HUES48 (cell line): ENCODE measurements around the gene TEKT5.

ENCODE experiments used
- H3K27ac ChIP-seq: one replicate; pipeline ENCODE4 v1.7.0; 2013; ENCODE audit warnings: low read depth, low read length, inconsistent platforms
- H3K27me3 ChIP-seq: 2 replicates; pipeline ENCODE4 v1.6.1; 2013; ENCODE audit warnings: mild to moderate bottlenecking, low read length; ENCODE audit not compliant: control insufficient read depth, insufficient read depth
- H3K36me3 ChIP-seq: 2 replicates; pipeline ENCODE4 v1.6.1; 2013; ENCODE audit warnings: low read length; ENCODE audit not compliant: control insufficient read depth, insufficient read depth
- H3K4me1 ChIP-seq: 2 replicates; pipeline ENCODE4 v1.6.1; 2013; ENCODE audit warnings: mild to moderate bottlenecking, low read length; ENCODE audit not compliant: control insufficient read depth, insufficient read depth
- H3K4me3 ChIP-seq: 2 replicates; pipeline ENCODE4 v1.5.1; 2013; ENCODE audit warnings: mild to moderate bottlenecking, low read depth, low read length
- H3K9ac ChIP-seq: 2 replicates; pipeline ENCODE4 v1.6.1; 2013; ENCODE audit warnings: mild to moderate bottlenecking, low read depth, low read length, moderate library complexity
- H3K9me3 ChIP-seq: 2 replicates; pipeline ENCODE4 v1.6.1; 2013; ENCODE audit warnings: low read length; ENCODE audit not compliant: control insufficient read depth, insufficient read depth

Gene TEKT5

GRCh38 chr16:10607157-10607556, 87.6 kb downstream of the TEKT5 start:
- no peak overlapping the region for H3K27ac ChIP-seq
- H3K9me3 ChIP-seq, result no peaks in the 10 kb centered on the region
- H3K27me3 ChIP-seq, result no peaks in the 10 kb centered on the region
- H3K9ac ChIP-seq, result no peak overlapping the region
- no peaks in the 10 kb centered on the region; the same call in 1 of the 2 replicates for H3K4me1 ChIP-seq
- H3K4me3 ChIP-seq, result no peak overlapping the region
- no peaks in the 10 kb centered on the region for H3K36me3 ChIP-seq

DNA sequence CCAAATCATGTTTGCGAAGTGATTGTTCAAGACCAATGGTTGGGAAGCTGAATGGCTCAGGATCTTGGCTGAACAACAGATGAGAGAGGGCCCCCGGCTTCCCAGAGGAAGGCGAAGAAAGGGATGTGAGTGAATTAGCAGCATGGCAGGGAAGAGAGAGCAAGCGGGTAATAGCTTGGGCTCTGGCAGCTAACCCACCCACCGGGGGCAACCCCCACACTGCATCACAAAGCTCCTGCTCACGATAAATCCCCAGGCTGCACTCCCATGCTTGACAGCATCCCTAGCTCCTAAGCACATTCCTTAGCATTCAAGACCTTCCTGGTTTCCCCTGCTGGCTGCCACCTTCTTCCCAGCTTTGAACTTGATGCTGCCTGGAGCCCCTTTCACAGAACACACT, 88.1 kb downstream of the TEKT5 start:
- H3K4me3 ChIP-seq, result no peak overlapping the region
- no peaks in the 10 kb centered on the region; the same call in 1 of the 2 replicates for H3K4me1 ChIP-seq
- H3K27ac ChIP-seq, result no peak overlapping the region
- H3K27me3 ChIP-seq, result no peaks in the 10 kb centered on the region
- H3K9me3 ChIP-seq, result no peaks in the 10 kb centered on the region
- H3K36me3 ChIP-seq, result no peaks in the 10 kb centered on the region
- H3K9ac ChIP-seq, result no peak overlapping the region

- Histone ChIP-seq H3K9ac (no peak overlapping the region), H3K27me3 (no peaks in the 10 kb centered on the region), H3K4me3 (no peak overlapping the region), H3K4me1 (no peaks in the 10 kb centered on the region; the same call in 1 of the 2 replicates), H3K36me3 (no peaks in the 10 kb centered on the region), H3K27ac (no peak overlapping the region), H3K9me3 (no peaks in the 10 kb centered on the region)
Measured at GRCh38 chr16:10605636-10606035, 89.1 kb downstream of the TEKT5 start.

- no peak overlapping the region for H3K27ac ChIP-seq
- H3K9ac ChIP-seq, result no peak overlapping the region
- H3K36me3 ChIP-seq, result no peaks in the 10 kb centered on the region
- H3K4me1 ChIP-seq, result no peaks in the 10 kb centered on the region; the same call in 1 of the 2 replicates
- no peaks in the 10 kb centered on the region for H3K9me3 ChIP-seq
- H3K27me3 ChIP-seq, result no peaks in the 10 kb centered on the region
- no peak overlapping the region for H3K4me3 ChIP-seq
Measured at GRCh38 chr16:10601444-10602408, 93.0 kb downstream of the TEKT5 start.

- H3K36me3 ChIP-seq, result no peaks in the 10 kb centered on the region
- H3K27ac ChIP-seq, result no peak overlapping the region
- H3K9ac ChIP-seq, result no peak overlapping the region
Measured at GRCh38 chr16:10600782-10601443, 93.8 kb downstream of the TEKT5 start.

DNA sequence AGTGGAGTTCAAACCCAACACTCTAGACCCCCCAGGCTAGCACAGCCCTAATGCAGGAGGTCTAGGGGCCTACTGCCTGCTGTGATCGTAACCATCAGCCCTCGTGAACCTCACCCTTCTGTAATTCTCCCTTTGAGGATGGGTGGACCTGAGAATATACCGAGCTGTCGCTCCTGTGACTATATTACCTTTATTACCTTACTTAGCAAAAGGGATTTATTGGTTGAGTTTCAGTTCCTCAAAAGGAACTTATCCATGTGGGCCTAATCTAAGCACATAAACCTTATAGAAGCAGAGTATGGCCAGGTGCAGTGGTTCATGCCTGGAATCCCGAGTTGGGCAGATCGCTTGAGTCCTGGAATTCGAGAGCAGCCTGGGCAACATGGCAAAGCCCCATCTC, 95.1 kb downstream of the TEKT5 start:
- Histone ChIP-seq H3K4me1 (no peaks in the 10 kb centered on the region; the same call in 1 of the 2 replicates), H3K27ac (no peak overlapping the region), H3K36me3 (no peaks in the 10 kb centered on the region), H3K27me3 (no peaks in the 10 kb centered on the region), H3K9ac (no peak overlapping the region), H3K9me3 (no peaks in the 10 kb centered on the region), H3K4me3 (no peak overlapping the region)

More at GRCh38 chr16:10600782-10601443, 93.8 kb downstream of the TEKT5 start:
- Histone ChIP-seq H3K4me3 (no peak overlapping the region), H3K4me1 (no peaks in the 10 kb centered on the region; the same call in 1 of the 2 replicates), H3K27me3 (no peaks in the 10 kb centered on the region), H3K9me3 (no peaks in the 10 kb centered on the region)

DNA sequence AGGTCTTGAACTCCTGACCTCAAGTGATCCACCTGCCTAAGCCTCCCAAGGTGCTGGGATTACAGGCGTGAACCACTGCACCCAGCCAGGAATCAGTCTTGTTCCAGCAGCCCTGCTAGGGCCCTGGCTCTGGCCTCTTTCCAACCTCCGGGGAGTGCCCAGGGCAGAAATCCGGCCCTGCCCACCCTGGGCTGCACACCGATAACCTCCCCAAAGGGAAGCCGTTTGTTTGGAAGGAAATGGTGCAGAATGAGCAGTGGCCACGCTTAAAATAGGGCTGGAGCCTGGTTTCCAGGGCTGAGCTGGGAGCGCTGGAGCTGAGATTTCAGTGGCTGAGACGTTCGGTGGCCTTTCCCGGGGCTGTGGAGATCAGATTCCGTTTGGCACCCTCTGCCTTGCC, 96.6 kb downstream of the TEKT5 start:
- no peaks in the 10 kb centered on the region for H3K27me3 ChIP-seq
- no peaks in the 10 kb centered on the region for H3K9me3 ChIP-seq
- no peaks in the 10 kb centered on the region; the same call in 1 of the 2 replicates for H3K4me1 ChIP-seq
- no peak overlapping the region for H3K9ac ChIP-seq
- no peak overlapping the region for H3K27ac ChIP-seq
- H3K4me3 ChIP-seq, result no peak overlapping the region
- no peaks in the 10 kb centered on the region for H3K36me3 ChIP-seq

DNA sequence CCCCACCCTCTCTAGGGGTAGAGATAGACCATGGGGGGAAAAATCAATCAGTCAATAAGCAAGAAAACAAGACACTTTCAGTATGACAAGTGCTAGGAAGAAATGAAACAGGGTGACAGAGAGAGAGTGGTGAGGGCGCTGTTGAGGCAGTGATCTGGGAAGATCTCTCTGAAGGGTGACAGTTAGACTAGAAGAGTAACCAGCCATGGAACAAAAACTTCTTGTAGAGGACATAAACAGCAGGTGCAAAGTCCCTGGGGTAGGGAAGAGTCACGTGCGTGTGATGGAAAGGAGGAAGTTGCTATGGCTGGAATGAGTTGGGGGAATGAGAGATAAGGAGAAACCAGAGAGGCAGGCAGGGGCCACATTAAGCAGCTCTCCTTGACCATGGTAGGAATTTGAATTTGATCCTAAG, 97.5 kb downstream of the TEKT5 start:
- Histone ChIP-seq H3K27ac (no peak overlapping the region), H3K9me3 (no peaks in the 10 kb centered on the region), H3K4me1 (no peaks in the 10 kb centered on the region; the same call in 1 of the 2 replicates), H3K9ac (no peak overlapping the region), H3K27me3 (no peaks in the 10 kb centered on the region), H3K4me3 (no peak overlapping the region), H3K36me3 (no peaks in the 10 kb centered on the region)

- Histone ChIP-seq H3K27me3 (no peaks in the 10 kb centered on the region), H3K4me1 (no peaks in the 10 kb centered on the region), H3K27ac (no peak overlapping the region), H3K9ac (no peak overlapping the region), H3K36me3 (no peaks in the 10 kb centered on the region), H3K4me3 (no peak overlapping the region), H3K9me3 (no peaks in the 10 kb centered on the region)
Measured at GRCh38 chr16:10594312-10594950, 100.3 kb downstream of the TEKT5 start.

GRCh38 chr16:10592611-10593010, 102.1 kb downstream of the TEKT5 start:
- H3K27me3 ChIP-seq, result no peaks in the 10 kb centered on the region
- no peaks in the 10 kb centered on the region for H3K4me1 ChIP-seq
- H3K9me3 ChIP-seq, result no peaks in the 10 kb centered on the region
- no peaks in the 10 kb centered on the region for H3K36me3 ChIP-seq
- no peak overlapping the region for H3K4me3 ChIP-seq
- H3K9ac ChIP-seq, result no peak overlapping the region
- no peak overlapping the region for H3K27ac ChIP-seq
